HG03025 (cell line): Measurements from ENCODE around the gene GPR4.
"Not testable (repeated sequence)": the region's sequence is repeated elsewhere in the genome, so short reads cannot be mapped to it uniquely, and the experiment has no call there.

ENCODE experiments used
- ATAC-seq: cut with Tn5 transposase; IDR thresholded peaks from one replicate; pipeline ENCODE4 v1.9.1; 2021; ENCODE audit warnings: mild to moderate bottlenecking, moderate library complexity; ENCODE audit not compliant: unreplicated experiment, low FRiP score

The GPR4 gene

DNA sequence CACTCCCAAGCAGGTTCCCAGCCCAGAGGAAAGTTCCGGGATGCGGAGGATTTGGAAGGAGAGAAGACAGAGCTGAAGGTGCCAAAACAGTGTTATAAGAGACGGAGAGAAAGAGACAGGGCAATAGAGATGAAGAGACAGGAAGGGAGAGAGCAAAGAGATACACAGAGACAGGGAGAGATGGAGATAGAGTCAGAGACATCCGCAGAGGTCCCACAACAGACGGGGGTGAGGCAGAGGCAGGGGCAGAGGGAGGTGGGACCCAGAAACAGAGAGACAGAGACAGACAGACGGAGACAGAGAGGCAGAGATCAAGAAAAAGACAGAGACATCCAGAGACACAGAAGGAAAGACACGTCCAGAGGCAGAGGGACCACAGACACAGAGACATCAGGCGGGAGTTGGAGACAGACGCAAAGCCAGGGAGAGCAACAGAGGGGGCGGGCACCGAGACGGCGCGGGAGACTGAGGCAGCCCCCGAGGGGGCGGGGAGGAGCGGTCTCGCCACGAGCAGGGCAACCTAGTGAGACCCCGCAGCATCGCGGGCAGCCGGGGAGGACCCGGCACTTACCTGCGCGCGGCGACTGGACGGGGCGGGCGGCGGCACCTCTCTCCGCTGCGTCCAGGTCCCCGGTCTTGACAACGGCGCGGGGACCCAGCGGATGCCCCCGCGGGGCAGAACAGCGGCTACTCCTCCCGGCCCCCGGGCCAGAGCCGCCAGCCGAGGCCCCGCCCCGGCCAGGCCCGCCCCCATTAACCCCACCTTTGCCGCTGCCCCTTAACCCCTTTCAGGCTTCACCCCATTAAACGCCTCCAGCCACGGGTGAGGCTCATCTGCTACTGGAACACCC lies at the start of gene GPR4:
GPR4 (minus strand) TSS at position 689 of the 851 bp plus-strand sequence. CDS start 10,346 bp downstream, outside the sequence.
- no peak for ATAC-seq

DNA sequence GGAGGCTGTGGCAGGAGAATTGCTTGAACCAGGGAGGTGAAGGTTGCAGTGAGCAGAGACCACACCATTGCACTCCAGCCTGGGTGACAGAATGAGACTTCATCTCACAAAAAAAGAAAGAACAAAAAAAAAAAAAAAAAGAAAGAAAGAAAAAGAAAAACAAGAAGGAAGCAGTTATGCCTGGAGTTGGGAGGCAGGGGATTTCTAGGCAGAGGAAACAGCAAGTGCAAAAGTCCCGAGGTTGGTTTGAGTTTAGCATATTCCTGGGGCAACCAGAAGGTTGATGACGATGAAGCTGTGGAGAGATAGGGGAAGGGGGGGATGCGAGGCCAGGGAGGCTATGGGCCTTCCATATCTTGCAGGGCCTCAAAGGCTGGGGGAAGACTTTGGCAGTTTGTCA lies 48.7 kb upstream of the GPR4 start:
- no peak for ATAC-seq

DNA sequence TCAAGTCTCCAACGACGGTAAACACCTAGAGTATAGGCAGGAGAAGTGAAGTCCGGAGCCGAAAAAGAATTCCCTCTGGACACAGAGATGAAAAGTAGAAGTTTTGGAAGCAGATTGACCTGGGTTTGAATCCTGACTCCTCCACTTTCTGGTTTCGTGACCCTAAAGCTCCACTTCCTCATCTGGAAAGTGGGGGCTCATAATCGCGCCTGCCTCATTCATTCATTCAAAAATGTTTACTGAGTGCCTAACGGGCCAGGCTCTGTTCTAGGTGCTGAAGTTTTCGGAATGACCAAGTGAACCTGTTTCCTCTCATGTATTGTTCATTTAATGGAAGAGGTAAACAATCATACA lies 44.3 kb upstream of the GPR4 start:
- no peak for ATAC-seq

DNA sequence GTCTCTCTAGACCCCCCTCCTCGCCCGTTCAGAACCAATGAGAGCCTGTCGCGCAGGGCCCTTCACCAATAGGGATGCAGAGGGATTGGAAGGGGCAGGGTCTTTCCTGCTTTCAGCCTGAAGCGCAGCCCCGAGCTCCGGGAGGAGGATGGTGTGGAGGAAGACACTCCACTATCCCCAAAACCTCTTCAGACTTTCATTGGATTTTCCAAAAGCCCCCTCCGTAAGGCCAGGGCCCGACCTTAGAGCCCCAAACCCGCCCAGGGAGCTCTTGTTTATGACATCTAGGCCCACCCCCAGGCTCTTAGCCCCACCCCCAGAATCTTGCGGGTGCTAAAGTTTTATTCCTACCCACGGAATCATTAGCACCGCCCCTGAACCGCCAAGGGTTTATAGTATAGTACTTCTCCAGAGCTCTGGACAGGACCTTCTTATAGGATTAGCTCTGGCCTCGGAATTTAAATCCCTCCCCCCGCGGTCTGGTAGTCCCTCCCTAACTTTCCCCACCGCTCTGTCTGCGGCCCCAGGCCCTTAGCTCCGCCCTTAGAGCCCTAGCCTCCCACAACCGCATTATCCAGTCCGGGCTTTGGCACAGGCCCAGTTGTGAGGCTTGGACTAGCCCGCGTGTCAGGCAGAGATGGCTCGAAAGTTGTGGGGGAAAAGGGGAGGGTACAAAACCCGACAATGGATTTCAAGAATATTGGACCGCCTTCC lies 43.8 kb upstream of the GPR4 start:
- ATAC-seq, result peak; percentile 36

DNA sequence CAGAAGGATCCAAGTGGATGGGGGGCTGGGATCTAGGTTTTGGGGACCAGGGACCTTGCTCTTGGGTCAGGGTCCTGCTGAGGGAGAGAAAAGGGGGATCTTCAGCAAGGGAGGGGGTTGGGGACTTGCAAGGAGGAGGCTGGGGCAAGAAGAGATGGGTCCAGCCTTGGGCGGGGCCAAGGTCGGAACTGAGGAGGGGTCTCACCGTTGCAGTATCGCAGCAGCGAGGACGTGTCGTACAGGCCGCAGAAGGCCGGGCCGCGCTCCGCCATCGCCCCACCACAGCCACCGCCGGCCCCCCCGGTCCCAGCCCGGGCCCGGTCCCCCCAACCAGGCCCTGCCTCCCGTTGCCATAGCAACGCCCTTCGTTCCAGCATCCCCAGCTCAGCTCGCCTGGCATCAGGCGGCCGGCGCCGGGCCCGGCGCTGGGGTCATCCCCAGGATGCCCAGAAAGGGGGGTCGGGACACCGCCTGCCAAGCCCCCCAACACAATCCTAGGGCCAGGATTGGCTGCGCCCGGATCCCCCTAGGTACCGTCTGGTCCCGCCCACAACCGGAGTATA lies 43.1 kb upstream of the GPR4 start:
- no peak for ATAC-seq

DNA sequence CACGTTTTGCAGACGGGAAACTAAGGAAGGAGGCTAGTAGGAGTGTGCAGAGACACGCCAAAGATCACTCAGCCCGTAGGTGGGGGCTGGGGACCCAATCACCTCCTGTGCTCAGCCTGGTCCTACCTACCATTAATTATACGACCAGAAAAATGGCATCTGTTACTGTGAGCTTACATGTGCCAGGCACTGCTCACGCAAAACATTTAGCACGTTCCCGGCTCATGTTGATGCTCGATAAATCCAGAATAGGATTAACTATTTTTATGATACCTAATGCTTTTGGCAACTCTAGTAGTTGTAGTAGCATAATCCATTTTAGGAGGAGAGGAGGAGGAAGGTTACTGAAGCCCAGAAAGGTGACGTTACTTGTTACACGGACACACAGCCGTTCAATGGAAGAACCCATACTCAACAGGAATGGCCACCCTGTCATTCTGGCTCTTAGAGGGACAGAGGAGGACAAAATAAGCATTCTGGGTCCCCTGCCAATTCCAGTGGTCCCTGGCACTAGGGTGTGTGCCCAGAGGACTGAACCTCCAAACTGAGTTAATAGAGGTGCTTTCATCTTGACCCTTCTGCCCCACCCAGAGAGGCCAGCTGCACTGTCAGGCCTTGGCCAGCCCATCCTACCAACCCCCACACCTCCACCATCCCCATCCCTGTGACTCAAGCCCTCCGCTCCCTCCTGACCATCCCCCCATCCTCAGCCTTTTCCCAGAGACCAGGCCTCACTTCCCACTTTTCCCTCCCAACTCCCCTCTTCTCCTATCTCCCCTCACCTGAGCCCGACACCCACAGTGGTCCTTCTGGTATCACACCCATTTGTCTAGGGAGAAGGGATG lies 42.1 kb upstream of the GPR4 start:
- no peak for ATAC-seq

DNA sequence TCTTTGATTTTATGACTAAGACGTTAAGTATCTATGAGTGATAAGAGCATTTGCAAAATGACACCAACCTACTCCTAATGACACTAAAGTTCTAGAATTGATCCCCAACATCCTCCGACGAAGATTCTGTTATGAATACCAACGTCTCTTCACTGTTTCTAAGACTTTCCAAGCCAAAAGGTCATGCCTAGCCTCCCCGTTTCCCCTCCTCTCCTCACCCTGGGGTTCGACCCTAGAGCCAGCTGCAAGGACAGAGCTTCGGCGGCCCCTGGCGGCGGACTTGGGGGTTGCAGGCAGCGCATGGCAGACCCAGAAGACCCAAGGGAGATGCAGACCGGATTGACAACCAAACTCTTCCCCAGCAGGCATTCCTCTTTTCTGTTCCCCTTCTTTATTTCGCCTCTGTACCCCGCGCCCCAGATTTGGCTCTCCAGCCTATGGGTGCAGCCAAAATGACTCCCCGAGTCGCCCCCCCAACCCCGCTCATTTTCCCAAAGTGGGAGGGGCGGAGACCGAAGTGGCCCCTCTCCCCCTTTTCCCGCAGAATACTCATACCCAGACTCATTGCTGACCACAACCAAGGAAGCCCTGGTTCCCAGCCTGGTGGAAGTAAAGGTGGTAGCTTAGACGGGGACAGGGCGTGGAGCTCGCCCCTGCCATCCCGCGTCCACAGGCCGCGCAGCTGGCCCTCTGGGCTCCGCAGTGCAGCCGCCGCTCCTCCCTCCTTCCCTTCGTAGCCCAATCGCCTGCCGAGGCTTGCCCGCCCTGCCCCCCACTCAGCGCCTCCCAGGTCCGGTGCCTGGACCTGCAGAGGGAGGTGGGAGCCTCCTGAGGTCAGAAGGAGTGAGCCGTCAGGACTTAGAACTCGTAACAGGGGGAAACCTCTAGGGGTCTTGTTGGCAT lies 41.3 kb upstream of the GPR4 start:
- no peak for ATAC-seq

DNA sequence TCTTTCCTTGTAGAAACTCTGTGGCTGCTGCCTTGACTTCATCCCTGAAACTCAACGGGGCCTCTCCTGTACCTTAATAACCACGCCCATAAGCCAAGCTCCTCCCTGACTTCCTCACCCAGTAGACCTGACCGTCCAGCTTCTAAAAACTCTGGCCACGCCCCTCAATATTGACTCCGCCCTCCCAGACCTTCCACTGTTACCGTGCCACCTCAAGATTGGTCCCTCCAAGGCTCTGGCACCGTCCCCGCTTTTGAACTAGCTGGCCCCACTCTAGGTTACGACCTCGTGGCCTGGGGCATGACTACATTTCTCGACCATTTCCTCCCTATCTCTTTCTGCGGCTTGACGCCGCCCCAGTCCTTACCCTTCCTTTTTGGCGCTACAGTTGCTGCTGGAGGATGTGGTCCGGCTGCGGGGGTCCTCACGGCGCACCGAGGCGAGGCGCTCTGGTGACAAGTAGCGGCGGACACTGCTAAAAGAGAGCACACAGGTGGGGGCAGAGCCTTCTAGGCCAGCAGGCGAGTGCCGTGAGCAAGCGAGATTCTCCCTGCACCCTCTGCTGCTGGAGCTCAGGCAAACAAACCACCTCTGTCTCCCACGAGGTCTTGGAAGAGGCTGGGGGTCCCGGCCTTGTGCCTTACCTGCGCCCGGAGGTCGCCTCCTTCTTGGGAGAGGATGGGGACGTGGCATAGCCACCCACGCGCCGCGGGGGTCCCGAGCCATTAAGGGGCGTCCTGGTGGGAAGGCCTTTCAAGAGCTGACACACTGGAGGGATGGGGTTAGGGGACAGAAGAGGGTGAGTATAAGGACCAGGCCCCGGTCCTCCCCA lies 39.5 kb upstream of the GPR4 start:
- ATAC-seq, result peak; percentile 29

DNA sequence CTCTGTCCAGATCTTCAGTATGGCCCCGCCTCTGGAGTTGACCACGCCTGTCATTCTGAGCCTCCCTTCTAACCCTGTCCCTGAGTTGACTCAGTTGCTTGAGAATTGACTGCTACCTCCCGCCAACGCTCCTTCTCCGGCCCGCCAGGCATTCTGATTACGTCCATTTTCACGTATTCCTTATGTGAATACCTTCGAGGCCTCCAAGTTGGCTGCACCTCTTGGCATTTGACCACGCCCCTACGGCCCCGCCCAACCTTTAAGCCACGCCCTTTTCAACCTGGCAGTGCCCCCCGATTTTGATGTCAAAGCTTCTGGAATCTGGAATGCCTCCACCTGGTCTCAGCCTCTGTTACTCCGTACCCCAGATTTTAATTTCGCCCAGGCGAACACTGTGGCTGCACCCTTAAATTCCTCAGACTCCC lies 38.8 kb upstream of the GPR4 start:
- no peak for ATAC-seq

DNA sequence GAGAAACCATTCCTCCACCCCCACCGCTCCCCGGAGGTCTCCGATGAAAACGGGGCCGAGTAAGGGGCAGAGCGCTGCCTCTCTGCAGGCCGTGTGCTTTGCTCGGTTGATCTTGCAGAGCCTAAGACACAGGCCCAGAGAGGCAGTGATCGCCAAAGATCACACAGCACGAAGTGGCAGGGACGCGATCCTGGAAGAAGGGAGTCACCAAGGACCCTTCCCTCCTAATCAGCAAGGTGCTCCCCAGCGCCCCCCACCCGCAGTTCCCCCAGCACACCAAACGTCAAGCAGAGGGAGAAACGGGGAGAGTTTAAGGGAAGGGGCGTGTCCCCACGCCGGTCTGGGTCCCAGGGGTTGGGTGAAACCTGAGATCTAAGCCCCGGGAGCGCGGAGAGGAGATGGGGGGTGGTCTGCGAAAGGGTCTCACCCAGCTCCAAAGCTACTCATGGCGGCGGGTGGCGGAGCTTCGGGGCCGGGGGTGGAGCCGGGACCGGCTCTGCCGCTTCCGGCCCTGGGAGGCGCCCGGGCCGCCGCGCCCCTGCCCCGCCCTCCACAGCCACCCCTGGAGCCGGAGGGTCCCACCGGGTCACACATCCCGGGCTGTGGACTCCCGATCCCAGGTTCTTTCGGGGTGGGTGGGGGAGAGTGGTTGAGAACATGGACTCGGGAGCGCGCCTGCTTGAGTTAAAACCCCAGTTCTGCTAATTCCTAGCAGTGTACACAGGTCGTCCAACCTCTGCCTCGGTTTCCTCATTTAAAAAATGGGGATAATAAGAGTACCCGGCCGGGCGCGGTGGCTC lies 37.1 kb upstream of the GPR4 start, which contains the start of gene EML2:
EML2 (minus strand) TSS at position 468 of the 800 bp plus-strand sequence; CDS start at position 447, 21 bp downstream.
- ATAC-seq, result no peak

DNA sequence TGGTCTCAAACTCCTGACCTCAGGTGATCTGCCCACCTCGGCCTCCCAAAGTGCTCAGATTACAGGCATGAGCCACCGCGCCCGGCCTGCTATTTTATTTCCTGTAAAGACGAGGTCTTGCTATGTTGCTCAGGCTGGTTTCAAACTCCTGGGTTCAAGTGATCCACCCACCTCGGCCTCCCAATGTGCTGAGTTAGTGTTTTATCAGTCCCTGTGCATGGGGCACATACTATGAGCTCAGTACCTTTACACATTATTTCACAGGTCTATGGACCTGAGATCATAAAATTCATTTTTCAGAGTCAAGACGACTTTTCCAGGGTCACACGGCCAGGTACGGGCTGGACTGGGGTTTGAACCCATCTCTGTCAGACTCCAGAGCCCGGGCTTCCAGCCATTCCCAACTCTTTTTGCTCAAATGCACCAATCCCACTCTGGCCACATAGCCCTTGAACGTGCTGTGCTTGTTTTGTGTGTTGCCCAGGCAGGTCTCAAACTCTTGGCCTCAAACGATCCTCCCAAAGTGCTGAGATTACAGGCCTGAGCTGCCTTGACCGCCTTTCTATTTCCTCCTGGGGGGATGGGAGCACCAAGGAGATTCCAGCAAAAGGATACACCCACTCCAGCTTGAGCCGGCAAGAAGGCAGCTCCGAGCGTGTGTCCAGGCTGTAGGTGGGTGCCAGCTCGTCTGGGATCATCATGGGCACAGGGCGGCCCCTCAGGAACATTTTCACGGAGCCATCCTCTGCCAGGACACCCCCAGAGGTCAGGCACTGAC lies 36.1 kb upstream of the GPR4 start:
- ATAC-seq, result no peak

DNA sequence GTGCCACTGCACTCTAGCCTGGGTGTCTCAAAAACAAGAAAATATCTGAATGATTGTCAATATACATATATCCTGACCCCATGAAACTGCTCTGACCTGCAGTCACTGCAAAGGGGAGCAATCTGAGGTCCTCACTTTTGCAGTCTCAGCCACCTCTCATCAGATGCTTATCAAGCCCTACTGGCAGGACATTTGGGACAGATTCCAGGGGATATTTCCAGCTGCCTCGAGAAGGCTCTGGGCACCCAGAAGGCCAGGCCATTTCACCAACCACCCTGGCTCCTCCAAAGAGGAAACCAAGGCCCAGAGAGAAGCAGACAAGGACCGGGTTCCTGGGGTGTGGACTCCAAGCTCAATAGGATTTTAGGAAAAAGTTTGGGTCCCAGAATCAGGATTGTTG lies 34.9 kb upstream of the GPR4 start:
- no peak for ATAC-seq

DNA sequence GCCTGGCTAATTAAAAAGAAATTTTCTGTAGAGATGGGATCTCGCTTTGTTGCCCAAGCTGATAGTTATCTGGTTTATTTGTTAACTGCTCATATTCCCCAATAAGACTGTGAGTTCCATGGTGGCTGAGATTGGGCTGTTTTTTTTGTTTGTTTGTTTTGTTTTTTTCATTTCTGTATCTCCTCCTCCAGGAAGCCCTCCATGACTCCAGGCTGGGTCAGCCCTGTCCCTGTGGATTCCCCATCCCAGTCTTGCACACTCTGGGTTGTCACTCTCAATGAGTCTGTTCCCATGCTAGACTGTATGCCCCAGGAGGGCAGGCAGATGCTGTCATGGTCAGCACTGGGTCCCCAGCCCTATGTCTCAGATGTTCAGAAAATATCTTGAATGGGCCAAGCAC lies 34.3 kb upstream of the GPR4 start:
- no peak for ATAC-seq

DNA sequence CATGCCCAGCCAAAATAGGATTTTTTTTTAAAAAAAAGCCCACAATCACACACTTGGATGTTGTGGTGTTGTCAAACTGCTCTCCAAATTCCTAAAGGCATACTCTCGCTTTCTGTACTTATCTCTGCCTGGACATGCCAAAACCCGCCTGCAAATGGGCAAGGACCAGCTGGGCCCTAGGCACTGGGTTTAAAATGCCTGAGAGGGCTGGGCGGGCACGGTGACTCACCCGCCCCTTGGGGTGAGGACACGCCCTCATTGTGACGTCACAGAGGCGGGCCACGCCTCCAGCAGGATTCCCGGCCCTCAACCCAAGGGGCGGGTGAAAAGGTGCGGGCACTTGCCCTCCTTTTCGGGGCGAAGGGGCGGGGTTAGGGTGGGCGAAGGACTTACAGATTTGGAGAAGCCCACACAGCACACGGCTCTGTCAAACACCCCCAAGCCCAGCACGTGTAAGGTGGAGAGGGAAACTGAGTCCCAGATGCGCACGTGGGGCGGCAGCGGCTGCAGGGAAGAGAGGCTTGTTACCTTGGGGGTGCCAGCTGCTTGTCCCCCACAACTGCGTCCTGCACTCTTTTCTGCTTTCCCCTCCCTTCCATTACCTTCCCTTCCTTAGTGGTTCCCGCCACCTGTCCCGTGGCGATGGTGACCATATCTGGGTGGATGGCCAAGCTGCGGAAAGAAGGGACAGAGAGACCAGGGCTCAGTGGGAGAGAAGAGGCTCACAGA lies 30.6 kb upstream of the GPR4 start:
- no peak for ATAC-seq

DNA sequence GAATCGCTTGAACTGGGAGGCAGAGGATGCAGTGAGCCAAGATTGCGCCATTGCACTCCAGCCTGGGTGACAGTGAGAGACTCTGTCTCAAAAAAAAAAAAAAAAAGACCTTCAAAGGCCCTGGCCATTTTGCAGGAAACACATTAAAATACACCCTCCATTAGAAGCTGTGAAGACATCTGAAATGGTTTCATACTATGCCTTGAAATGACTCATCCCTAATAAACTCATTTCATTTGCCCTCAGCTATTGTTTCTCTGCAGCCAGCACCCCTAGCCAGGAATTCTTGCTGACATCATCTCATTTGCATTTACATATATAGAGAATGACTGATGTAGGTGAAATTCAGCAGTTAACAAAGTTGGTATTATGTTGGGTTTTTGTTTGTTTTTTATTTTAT lies 28.5 kb upstream of the GPR4 start:
- no peak for ATAC-seq

DNA sequence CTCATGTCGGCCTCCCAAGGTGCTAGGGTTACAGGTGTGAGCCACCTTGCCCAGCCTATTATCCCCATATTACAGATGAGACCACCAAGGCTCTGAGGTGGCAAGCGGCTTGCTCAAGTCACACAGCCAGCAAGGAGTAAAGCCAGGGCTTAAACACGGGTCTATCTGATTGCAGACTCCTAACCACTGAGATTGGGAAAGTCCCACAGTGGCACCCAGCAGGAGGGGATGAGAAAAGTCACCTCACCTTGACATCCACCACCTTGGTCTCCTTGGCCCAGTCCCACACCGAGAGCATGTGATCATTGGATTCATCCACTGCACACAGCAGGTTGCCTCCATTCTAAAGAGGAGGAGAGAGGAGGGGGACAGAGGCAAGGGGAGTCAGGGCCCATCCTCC lies 27.7 kb upstream of the GPR4 start:
- no peak for ATAC-seq

DNA sequence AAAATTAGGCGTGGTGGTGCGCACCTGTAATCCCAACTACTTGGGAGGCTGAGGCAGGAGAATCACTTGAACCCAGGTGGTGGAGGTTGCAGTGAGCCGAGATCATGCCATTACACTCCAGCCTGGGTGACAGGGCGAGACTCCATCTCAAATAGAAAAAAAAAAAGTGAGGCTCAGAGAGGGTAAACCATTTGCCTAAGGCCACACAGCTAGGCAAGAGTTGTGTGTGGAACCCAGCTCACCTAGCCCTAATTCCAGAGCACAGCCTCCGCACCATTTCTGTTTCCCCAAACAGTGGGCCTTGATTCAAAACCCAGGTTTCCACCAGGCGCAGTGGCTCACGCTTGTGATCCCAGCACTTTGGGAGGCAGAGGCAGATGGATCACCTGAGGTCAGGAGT lies 26.2 kb upstream of the GPR4 start:
- not testable (repeated sequence) for ATAC-seq
